Measurements from ENCODE around the gene TMEM168.
"Not testable (repeated sequence)": the region's sequence is repeated elsewhere in the genome, so short reads cannot be mapped to it uniquely, and the experiment has no call there.

Gene TMEM168

DNA sequence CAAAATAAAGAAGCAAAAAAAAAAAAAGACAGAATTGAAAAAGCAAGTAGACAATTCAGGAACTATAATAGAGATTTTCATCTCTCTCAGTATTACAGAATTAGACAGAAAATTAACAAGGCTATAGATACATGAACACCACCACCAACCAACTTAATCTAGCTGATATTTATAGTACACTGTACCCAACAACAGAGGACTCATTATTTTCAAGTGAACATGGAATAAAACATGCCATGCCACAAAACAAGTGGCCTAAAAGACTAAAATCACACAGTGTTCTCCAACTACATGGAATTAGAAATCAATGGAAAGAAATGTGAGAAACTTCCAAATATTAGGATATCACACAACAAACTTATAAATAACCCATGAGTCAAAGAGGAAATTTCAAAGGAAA lies 9.1 kb downstream of the TMEM168 start:
- no peak for DNase-seq

DNA sequence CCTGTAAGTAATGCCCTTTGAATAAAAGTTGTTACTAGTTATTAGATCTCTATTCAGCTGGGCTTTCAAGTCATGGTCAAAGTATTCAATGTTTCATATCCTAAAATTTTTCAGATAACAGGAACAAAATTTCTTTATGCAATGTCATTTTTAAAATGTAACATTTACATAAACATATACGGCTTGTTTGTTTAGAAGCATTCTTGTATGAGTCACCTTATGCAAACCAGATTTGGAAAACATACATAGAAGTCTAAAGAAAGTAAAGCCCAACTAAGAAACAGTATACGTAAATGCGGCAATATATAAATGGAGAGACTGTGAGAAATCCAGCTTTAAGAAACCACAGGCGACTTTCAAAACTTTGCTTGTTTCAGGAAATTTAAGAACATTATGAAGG lies 10.5 kb downstream of the TMEM168 start:
- DNase-seq: no peak

DNA sequence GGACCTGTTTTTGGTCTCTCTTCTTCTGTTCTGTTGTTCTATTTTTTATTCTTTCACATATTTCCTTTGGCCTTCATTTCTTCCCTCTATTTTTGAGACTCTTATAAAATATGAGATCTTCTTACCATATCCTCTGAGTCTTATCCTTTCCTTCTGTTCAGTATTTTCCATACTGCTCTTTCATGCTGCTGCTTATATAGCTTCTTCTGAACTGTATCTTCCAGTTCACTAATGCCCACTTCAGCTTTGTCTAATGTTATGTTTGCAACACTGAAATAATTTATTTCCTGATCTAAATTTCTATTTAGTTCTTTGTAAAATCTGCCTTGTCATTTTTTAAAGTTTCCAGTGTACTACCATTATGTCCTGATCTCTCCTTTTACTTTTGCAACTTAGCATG lies 12.8 kb downstream of the TMEM168 start:
- no peak for DNase-seq

DNA sequence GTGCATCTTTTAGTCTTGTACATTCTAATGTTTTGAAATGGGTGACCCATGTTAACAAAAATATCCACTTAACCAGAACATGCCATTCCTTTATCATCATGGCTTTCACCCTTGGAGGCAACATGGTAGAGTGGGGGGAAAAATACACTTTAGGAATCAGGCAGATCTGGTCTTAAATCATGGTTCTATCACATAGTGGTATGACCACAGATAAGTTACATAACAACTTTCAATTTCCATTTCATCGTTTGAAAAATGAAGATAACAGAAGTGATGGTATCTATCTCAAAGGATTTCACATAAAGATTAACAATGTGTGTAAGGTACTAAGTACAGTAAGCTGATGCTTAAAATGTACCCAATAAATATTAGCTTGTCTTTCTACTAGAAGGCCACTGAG lies 19.0 kb downstream of the TMEM168 start:
- DNase-seq: no peak

DNA sequence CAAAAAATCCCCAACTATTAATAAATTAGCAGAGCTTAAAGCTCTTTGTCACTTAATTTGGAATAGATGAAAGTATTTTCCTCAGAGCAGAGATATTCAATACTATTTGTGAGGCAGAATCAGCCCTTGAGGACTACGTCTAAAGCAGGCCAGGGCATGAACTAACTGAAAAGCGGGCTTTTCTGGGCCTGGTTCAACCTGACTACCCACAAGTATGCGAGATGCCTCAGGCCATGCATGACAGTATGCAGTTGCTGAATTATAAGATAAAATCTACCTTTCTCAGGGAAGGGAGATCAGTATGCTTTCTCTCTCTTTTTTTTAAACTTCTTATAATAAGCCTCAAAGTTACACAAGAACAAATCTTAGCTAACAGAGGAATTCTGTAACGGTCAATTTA lies 20.1 kb downstream of the TMEM168 start:
- no peak for DNase-seq

DNA sequence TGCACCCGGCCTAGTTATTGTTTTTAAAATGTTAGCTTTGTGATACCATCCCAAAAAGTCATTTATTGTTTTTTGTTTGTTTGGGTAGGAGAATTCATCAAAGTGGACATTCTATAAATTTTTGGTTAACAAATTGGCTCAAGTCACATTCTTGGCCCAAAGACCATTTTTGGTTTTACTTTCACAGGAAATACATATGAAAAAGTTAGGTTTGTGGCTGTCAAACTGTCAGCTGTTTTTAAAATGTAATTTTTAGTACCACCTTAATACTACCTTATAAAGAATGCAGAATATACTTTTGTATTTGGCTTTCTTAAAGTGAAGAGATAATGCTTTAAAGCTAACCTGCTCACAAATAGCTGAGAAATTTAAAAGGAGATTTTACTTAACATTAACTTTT lies 25.1 kb downstream of the TMEM168 start:
- DNase-seq: no peak

DNA sequence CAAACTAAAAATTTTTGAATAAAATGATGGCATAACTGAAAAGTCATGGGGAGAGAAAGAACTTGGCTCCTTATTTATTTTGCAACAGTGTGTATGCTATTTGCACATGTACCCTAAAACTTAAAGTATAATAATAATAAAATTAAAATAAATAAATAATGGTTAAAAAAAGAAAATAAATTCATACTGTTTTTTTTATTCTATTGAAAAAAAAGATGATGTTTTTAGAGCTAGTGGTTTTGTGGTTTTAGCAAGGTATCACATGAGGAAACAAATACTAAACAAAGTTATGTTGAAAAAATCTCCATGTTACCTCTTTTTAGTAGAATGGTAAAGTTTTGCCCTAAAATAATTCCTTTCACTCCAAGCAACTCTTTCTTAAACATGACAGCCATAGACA lies 26.2 kb downstream of the TMEM168 start:
- no peak for DNase-seq

DNA sequence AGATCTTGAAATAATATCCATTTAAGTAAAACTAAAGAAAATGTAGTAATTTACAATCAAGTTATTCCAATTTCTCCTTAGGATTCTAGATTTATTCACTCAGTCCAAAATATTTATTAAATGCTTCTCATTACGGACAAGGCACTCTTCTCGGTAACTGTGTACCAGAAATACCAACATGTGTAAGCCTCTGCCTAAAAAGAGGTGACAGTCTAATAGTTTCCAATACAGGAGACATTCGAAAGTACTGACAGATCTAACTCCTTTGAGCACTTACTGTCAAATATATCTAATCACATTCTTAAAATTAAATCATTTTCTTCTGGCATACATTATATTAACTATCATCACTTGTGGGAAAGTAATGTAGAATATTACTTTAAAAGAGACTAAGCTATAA lies 26.9 kb downstream of the TMEM168 start:
- DNase-seq: no peak

DNA sequence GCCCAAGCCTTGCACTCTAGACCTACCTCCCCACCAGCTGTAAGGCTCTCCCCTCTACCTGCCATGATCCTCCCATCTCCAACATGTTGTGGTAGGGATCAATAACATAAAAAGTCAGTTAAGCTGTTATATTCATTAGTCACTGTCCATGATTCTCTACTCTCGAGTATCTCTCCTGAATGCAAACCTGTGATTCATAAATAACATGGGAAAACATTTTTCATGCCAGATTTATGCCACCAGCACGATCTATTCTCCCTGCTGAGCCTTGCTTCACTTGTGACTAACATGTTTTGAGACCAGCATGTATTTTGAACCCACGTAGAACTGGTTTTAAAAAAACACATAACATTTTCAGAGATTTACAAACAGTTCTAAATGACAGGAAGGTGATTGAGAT lies 30.3 kb downstream of the TMEM168 start:
- no peak for DNase-seq

DNA sequence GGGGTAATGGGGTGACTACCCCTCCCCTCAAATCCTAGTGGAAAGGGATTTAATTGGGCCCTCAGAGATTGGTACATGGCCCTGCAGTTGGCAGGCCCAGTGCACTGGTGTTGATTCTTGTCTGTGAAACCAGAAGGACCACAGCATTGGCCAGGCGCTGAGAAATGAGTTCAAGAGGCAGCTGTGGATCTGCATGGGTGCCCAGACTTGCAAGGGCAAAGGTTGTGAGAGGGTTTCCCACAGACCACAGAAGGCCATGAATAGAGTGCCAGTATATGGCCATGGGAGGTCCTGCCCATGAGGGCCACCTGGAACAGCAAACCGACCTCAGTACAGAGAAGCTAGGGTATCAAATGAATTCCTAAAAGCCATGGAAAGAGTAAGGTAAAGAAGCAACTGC lies 32.9 kb downstream of the TMEM168 start:
- DNase-seq: no peak

DNA sequence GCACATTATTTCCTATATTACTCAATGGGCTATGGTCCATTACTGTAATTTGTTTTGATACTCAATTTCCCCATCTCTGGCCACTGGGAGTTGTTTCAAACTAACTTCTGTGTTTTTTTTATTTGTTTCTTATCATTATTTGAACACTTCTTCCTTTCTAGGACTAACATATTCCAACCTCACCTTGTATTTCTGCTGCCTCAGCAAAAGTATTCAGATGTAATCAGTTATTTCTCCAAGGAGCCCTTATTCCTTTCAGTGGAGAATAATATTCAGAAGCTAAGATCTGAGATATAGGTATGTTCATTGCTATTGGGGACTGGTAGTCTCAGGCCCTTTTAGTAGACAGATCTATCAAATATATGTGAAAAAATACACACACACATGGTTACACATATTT lies 36.9 kb downstream of the TMEM168 start:
- no peak for DNase-seq

DNA sequence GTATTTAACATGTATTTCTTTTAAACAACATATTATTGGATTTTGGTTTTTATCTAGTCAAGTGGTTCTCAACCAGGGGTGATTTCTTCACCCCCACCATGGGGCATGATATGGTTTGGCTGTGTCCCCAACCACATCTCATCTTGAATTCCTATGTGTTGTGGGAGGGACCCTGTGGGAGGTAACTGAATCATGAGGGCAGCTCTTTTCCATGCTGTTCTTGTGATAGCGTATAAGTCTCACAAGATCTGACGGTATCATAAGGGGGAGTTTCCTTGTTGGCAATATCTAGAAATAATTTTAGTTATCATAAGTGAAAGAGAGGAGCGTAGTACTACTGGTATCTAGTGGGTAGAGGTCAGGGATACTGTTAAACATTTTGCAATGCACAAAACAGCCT lies 37.6 kb downstream of the TMEM168 start:
- DNase-seq: no peak

DNA sequence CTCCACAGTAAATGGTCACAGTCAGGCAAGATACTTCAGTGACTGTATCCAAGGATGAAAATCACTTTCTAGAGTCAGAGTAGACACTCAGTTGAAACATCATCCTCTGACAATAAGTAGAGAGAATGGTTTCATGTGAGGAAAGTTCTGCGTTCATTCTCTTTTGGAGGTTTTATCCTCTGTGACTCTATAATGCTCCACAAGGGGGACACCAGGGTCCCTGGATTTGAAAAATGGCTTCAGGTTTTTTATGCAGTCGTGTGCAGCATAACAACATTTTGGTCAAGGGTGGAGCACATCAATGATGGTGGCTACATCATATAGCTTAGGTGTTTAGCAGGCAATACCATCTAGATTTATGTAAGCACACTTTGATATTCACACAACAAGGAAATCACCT lies 40.4 kb downstream of the TMEM168 start:
- DNase-seq: no peak

DNA sequence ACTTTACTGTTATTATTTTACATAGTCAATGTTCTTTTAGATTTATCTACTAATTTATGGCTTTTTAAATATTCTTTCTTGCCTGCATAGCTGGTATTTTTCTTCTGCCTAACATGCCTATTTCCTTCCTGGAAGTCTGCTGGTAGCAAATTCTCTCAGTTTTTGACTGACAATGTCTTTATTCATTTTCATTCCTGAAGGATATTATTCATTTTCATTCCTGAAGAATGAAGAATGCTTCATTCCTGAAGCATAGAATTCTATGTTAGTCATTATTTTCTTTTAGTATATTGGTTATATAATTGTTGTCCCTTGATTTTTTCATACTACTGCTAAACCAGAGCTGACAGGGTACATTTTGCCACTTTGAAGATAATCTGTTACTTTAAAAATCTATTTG lies 41.8 kb downstream of the TMEM168 start:
- DNase-seq: no peak

DNA sequence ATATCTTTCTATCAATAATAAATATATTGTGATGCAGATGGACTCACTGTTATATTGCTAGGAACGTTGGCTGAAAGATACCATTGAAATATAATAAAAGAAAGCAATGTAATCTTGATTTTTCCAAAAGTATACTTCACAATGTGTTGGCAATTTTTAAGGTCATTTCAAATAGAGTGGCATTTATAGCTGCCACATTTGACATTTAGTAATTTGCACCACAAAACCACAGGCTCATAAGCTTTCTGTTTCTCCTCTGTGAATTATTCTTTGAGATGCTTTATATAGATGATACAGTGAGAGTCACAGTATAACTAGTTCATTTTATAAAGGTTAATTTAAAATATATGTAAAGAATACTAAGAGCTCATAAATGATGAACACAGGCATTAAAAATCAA lies 44.6 kb downstream of the TMEM168 start:
- DNase-seq: no peak

DNA sequence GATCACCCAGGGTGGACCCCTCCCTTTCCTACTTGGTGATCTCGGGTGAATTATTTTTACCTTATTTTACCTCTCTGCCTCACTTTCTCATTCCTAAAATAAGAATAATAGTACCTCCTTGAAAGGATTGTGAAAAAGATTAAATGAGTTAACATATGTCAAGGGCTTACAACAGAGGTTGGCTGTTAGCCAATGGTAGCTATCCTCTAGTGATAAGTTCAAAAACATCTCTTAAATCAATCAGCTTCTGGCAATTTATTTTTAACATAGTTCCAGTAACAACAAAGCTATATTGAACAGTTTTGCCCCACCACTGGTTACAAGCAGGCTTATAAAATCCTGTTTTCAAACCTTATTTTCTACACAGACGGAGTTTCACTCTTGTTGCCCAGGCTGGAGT lies 45.4 kb downstream of the TMEM168 start:
- no peak for DNase-seq

DNA sequence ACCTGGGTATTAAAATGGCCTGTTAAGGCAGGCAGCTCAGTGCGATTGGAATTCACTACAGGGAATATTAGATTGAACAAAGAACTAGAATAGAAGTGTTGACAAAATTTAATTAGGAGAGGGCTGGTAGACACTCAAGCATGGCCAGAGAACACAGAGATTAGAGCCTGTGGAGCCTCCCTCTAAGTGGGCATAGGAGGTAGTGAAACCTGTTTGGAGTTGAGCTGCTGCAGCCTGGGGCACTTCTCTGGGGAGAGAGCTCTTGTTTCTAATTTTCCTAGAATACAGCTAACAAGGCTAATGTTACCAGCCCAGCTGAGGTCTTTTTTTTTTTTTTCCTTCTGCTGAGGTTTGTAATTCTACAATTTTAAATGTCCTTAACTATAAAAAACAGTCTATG lies 46.4 kb downstream of the TMEM168 start:
- DNase-seq: no peak

DNA sequence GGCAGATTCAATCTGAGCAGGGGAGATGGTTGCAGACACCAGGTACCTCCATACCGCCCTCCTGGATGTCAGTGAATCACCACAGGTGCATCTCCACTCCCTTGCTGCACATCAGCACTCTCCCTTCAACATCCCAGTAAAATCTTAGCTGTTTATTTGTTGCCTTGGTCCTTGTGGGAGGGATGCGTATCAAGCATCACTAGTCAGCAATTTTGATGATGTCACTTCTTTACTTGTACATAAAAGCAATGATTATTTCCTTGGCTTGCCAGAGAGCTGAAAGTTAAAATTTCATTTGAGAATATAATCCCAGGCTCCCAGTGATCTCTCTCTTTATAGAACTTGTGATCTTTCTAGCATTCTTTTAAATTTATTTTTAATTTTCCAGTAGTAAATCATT lies 49.5 kb downstream of the TMEM168 start:
- no peak for DNase-seq

DNA sequence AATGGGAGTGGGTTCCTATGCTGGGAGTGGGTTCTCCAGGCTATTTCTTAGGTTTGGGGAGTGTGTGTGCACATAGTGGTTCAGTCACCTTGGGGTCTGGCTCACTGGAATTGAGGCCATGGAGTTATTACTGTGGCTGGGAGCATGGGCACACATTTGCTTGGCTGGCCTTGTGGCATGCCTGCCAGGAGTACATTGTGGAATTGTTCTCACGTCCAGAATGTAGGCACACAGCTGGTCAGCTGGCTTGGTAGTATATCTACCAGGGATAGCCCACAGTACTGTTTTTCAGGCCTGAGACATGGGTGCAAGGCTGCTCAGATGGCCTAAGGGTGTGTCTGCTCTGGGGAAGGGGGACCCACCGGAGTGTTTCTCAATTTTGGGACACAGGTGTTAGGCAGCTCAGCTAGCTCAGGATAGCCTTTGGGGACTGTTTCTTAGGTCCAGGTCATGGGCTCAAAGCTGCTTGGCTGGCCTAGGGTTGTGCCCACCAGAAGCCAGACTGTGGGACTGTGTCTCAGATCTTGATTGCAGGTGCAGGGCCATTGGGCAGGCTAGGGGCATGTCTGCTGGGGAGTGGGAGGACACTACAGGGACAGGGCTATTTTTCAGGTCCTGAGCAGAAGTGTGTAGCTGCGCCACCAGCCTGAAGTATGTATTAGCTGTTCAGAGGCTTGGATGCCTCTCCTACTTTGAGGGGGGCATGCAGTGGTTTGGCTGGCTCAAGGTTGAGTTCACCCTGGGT lies 50.6 kb downstream of the TMEM168 start:
- no peak for DNase-seq

DNA sequence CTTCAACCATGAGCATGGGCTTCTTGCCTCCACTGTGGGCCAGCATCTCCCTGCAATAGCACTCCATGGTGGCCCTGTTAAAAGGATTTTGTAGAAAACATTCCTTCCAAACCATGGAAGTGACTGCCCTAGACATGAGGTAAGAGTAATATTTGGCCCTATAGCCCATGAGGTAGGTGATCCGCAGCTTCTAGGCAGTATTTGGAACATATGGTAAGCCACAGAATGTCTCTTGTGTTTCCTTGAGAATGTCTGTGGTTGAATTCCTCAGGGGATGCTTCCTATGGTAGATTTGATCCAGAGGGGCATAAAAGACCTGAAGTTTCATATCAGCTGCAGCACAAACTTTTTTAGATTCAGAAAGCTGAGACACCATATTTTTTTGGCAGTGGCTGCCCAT lies 54.9 kb downstream of the TMEM168 start:
- no peak for DNase-seq

DNA sequence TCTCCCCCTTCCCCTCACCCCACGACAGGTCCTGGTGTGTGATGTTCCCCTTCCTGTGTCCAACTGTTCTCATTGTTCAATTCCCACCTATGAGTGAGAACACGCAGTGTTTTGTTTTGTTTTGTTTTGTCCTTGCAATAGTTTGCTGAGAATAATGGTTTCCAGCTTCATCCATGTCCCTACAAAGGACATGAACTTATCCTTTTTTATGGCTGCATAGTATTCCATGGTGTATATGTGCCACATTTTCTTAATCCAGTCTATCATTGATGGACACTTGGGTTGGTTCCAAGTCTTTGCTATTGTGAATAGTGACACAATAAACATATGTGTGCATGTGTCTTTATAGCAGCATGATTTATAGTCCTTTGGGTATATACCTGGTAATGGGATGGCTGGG lies 58.9 kb downstream of the TMEM168 start:
- not testable (repeated sequence) for DNase-seq

DNA sequence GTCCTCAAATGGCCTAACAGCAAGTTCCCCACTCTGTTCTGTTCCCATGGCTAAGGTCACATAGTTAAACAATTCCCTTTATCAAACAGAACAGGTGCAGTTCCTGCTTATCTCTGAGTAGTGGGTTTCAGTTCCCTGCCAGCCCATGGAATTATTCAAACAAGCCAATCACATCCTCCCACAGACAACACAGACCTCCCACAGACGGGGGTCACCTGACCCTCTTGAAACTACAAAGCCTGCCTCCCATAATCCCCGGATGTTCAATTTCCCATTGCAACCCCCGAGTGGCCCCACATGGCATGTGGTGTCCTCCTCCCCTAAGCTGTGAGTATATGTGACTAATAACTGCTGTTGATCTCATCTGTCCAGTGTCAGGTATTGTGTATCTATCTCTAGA lies 64.1 kb downstream of the TMEM168 start:
- no peak for DNase-seq

DNA sequence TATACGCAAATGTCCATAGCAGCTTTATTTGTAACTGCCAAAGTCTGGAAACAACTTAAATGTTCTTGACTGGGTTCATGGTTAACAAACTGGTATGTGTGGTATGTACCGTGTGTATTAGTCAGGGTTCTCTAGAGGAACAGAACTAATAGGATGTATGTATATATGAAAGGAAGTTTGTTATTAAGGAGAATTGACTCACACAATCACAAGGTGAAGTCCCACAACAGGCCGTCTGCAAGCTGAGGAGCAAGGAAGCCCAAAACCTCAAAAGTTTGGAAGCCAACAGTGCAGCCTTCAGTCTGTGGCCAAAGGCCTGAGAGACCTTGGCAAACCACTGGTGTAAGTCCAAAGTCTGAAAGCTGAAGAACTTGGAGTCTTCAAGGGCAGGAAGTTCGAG lies 66.8 kb downstream of the TMEM168 start:
- DNase-seq: no peak

DNA sequence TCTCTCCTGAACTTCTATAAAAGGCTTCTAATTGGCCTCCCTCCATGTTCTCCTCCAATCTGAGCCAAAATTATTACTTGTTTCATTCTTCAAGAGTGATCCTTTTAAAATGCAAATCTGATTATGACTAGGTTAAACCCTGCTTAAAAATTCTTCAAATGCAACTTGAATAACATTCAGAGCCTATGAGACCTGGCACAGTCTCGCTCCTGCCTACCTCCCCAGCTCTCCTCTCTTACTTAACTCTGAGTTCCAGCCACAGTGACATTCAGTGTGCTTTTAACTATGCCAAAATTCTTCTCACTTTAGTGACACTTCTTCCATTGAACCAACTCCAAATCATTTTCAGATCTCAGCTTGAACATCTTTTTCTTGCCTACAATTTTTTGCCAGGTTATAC lies 68.8 kb downstream of the TMEM168 start:
- DNase-seq: no peak

DNA sequence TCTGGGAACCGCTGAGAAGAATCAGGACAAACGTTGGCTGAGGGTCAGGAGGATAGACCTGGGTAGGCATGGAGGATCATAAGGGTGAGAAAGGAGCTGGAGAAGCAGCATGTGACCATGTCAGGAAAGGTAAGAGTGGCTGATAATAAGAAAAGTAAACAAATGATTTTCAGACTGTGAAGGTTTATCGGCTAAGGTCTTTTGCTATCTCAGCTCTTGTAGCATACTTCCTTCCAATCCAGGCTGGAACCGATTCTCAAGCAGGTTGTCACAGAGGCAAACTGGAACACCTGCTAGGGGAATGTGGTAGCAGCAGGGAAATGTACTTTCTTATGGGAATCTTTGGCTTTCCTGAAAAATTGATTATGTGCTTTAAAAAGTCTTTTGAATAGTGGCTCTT lies 74.7 kb downstream of the TMEM168 start:
- DNase-seq: no peak

DNA sequence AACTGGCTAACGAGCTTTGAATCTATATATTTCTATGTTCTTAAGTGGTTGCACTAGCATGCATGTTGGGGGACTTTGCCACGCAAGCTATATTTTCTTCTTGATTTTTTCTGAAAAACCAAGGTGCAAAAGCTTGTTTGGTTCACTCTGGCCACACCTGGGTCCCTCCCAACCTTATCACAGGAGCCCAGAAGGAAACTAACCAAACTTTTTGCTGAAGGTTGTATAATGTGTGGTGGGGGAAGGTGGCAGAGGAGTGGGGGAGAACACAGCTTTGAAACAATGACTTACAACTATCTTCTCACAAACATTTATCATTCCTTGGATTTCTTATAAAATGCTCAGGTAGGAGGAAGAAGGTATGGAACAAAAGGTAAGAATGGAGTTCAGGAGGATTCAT lies 75.3 kb downstream of the TMEM168 start:
- DNase-seq: no peak
